GM12878 (cell line): Measurements from ENCODE around the gene CEP89.

Experiments used
- BCLAF1 ChIP-seq: fragments of 450-650 bp; IDR thresholded peaks from 2 replicates; pipeline ENCODE4 v1.6.1; 2017; ENCODE audit warnings: antibody characterized with exemption, mild to moderate bottlenecking, moderate library complexity
- CREM ChIP-seq: IDR thresholded peaks from 2 replicates; pipeline ENCODE4 v1.6.1; 2014; ENCODE audit warnings: antibody characterized with exemption, low read depth
- CTCF ChIP-seq, 3 experiments: IDR thresholded peaks in 2 of 3; conservative IDR thresholded peaks in 1 of 3; 2 replicates each; pipeline ENCODE4 v1.5.1; 2011; ENCODE audit warnings: low read depth in 3 of 3, low read length in 3 of 3, mild to moderate bottlenecking in 3 of 3, control low read depth in 2 of 3, moderate library complexity in 2 of 3, inconsistent platforms in 1 of 3, mixed read lengths in 1 of 3; ENCODE audit not compliant: control insufficient read depth in 2 of 3, insufficient read depth in 1 of 3; ENCODE audit errors: extremely low read depth in 1 of 3
- HCFC1 ChIP-seq: fragments of 150-350 bp; IDR thresholded peaks from 2 replicates; pipeline ENCODE4 v1.6.1; 2014; ENCODE audit warnings: low read length
- RB1 ChIP-seq: fragments of 450-650 bp; formaldehyde crosslinking; IDR thresholded peaks from 2 replicates; pipeline ENCODE4 v1.6.1; 2017; ENCODE audit warnings: mild to moderate bottlenecking, borderline replicate concordance
- TAF1 ChIP-seq: IDR thresholded peaks from 2 replicates; pipeline ENCODE4 v1.6.1; 2011; ENCODE audit warnings: mild to moderate bottlenecking, low read depth, low read length, borderline replicate concordance

- no peak for TF ChIP-seq CTCF (IDR thresholded peaks at IDR 0.05 in 2 of 3, conservative IDR thresholded peaks at IDR 0.05 in 1 of 3; ENCODE audit: control insufficient read depth in 2 of 3, extremely low read depth in 1 of 3, insufficient read depth in 1 of 3, low read depth in 3 of 3, low read length in 3 of 3)
- TF ChIP-seq TAF1: no peak
- TF ChIP-seq BCLAF1: no peak
- TF ChIP-seq HCFC1: no peak
- no peak for TF ChIP-seq RB1
- no peak for TF ChIP-seq CREM
These were observed 62.5 kb downstream of the CEP89 start for GRCh38 chr19:32909257-32909656.
